GM12874 (cell line): ENCODE measurements around the gene STX10.

Experiments used
- CTCF ChIP-seq: IDR thresholded peaks from 2 replicates; pipeline ENCODE4 v1.5.1; 2011; ENCODE audit warnings: low read depth, mild to moderate bottlenecking, control low read depth, low read length, moderate library complexity; ENCODE audit not compliant: insufficient read depth

STX10 gene

DNA sequence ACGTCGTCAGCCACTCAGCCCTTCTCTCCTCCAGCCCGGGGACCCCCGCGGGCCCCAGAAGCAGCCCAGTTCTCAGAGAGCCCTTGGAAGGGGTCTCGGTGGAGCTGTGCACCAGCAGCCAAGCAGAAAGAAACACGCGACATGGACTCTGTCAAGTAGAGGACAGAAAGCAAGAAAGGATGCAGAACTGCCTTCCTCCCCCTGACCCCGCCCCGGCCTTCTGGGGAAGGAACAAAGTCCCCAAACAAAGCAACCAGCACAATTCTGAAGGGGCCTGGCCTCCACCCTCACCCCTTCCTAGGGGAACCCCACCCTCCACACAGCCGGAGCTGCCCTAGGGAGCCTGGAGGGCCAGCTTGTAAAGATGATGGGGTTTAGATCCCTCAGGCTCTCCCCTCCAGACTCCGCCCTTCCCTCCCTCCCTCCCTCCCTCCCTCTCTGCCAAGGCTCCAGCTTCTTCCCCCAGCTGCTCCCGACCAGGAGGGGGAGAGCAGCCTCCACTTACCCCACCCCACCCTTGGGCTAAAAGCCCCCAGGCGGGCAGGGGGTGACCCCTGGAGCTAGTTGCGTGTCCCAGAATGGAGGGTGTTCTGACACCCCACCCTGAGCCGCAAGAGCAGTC is 55.3 kb downstream of the STX10 start:
- no peak for TF ChIP-seq CTCF

DNA sequence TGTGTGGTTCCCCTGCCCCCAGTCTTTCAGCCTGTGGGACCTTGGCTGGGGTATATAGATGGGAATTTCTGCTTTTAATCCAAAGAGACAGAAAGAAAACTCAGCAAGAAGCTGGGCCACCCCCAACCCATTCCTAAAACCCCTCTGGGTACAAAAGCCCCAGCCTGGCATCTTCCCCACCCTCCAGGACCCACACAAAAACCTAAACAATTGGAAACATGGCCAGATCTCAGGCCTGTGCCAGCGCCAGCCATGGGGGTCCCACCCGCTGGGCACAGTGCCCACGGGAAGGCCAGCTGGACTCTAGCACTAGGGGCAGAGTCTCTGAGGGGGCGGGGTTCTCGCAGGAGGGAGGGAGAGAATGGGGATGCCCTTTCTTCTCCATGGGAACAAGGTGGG is 56.1 kb downstream of the STX10 start:
- TF ChIP-seq CTCF, result no peak
